ENCODE data around the gene ACTR1A. TPM values are rescaled to one million over a fixed set of nuclear protein-coding genes. Genes with fewer than 3 reads are reported as not detected.
A peak's percentile ranks its signal among the peaks of the same experiment; 100 is the strongest.

The ACTR1A gene
- total and polyA plus RNA-seq, 9 of the 15 experiments (the other 6 are each of a cell fraction or from before 2014, with no cell fraction given) = 36.3 to 77.2 (median 49.6) TPM

- TF ChIP-seq MAZ (CRISPR knock-in tag; conservative IDR thresholded peaks at IDR 0.05 in 1 of 2, IDR thresholded peaks at IDR 0.05 in 1 of 2) (peak; percentile 2 to 10; a peak in 1 of 4 replicates), SNIP1 (IDR thresholded peaks at IDR 0.05; ENCODE audit: low read depth) (no peak), PHF8 (IDR thresholded peaks at IDR 0.05; ENCODE audit: borderline replicate concordance, low read length) (peak; percentile 76; the same call in 1 of the 2 replicates), ZNF766 (CRISPR knock-in tag; conservative IDR thresholded peaks at IDR 0.05) (peak; percentile 89), ETS1 (conservative IDR thresholded peaks at IDR 0.05; ENCODE audit: control insufficient read depth, low read depth, low read length) (peak; percentile 97), HLTF (IDR thresholded peaks at IDR 0.05) (no peak), POLR2B (IDR thresholded peaks at IDR 0.05; ENCODE audit: low read depth, partially characterized antibody) (peak; percentile 44), DIDO1 (tag; IDR thresholded peaks at IDR 0.05; ENCODE audit: low read depth) (0 out of 2 replicates have a peak, but pooled peaks have one; percentile 42), CREM (IDR thresholded peaks at IDR 0.05; ENCODE audit: low read depth) (peak; percentile 86), HINFP (tag; conservative IDR thresholded peaks at IDR 0.05; ENCODE audit: low read depth) (peak; percentile 31; the same call in 1 of the 2 replicates), OTX1 (CRISPR knock-in tag; IDR thresholded peaks at IDR 0.05) (peak; percentile 49; the same call in 1 of the 2 replicates), ZNF764 (CRISPR knock-in tag; IDR thresholded peaks at IDR 0.05; ENCODE audit: low read depth) (no peak), ZBTB40 (IDR thresholded peaks at IDR 0.05) (peak; percentile 49), ZBTB40 (CRISPR knock-in tag; IDR thresholded peaks at IDR 0.05) (no peak)
Measured at GRCh38 chr10:102502337-102503151, at the start of gene ACTR1A (continued).
